ENCODE results near the gene PLEKHG4. TPM values are rescaled to one million over a fixed set of nuclear protein-coding genes. Genes with fewer than 3 reads are reported as not detected.
A peak's percentile ranks its signal among the peaks of the same experiment; 100 is the strongest.

The PLEKHG4 gene
- total RNA-seq, 1 experiment from 2014 or later, result 32.7 TPM

GRCh38 chr16:67238806-67239470, 40.4 kb upstream of the PLEKHG4 start:
- Mint-ChIP-seq H3K36me3 (ENCODE audit: insufficient read depth, unreplicated experiment) (peaks cover 32% of the 10 kb centered on the region), H3K4me1 (ENCODE audit: insufficient read depth, unreplicated experiment) (peaks cover 23% of the 10 kb centered on the region), H3K4me3 (ENCODE audit: unreplicated experiment) (no peak overlapping the region), H3K27ac (ENCODE audit: low read depth, unreplicated experiment) (no peak overlapping the region), H3K9me3 (ENCODE audit: unreplicated experiment) (no peaks in the 10 kb centered on the region), H3K27me3 (ENCODE audit: insufficient read depth, unreplicated experiment) (no peaks in the 10 kb centered on the region)
- DNase-seq (ENCODE audit: unreplicated experiment), result no peak
- ChIA-PET POLR2A (interaction anchor here (0.7 to 4.2 kb wide), 5 partner anchors 8 to 40 kb away, joined by 3 to 22 read pairs (median 5); partner anchors contain the start of genes ELMO3, FHOD1 and TMEM208), CTCF (interaction anchor here (0.6 to 1.5 kb wide), 4 partner anchors 11 to 138 kb away, joined by 3 to 6 read pairs (median 3); no protein-coding TSS in a partner anchor)
- BruUV-seq (replicated peaks), result no TSS peak
- intact Hi-C loops (cut with micrococcal nuclease), result no loop called here
- TF ChIP-seq CTCF (IDR thresholded peaks at IDR 0.05; ENCODE audit: unreplicated experiment), result no peak

GRCh38 chr16:67240506-67240905, 38.8 kb upstream of the PLEKHG4 start:
- intact Hi-C loops (cut with micrococcal nuclease), result no loop called here
- CTCF ChIA-PET, result interaction anchor here (1.0 kb wide), 1 partner anchor 65 kb away, joined by 4 read pairs; no protein-coding TSS in a partner anchor
- no peaks in the 10 kb centered on the region for H3K9me3 Mint-ChIP-seq (ENCODE audit: unreplicated experiment)
- DNase-seq (ENCODE audit: unreplicated experiment), result peak; percentile 26
- POLR2A ChIA-PET, result interaction anchor here (1.1 to 1.3 kb wide), 2 partner anchors 8 to 32 kb away, joined by 5 to 6 read pairs; no protein-coding TSS in a partner anchor
- H3K27ac Mint-ChIP-seq (ENCODE audit: low read depth, unreplicated experiment), result peak overlapping the region; percentile 84
- TF ChIP-seq CTCF (IDR thresholded peaks at IDR 0.05; ENCODE audit: unreplicated experiment), result no peak
- no peak overlapping the region for H3K4me3 Mint-ChIP-seq (ENCODE audit: unreplicated experiment)
- H3K27me3 Mint-ChIP-seq (ENCODE audit: insufficient read depth, unreplicated experiment), result no peaks in the 10 kb centered on the region
- no TSS peak for BruUV-seq (replicated peaks)
- peaks cover 38% of the 10 kb centered on the region for H3K4me1 Mint-ChIP-seq (ENCODE audit: insufficient read depth, unreplicated experiment)
- H3K36me3 Mint-ChIP-seq (ENCODE audit: insufficient read depth, unreplicated experiment), result peaks cover 17% of the 10 kb centered on the region

GRCh38 chr16:67241008-67241900, 38.1 kb upstream of the PLEKHG4 start:
- Mint-ChIP-seq H3K36me3 (ENCODE audit: insufficient read depth, unreplicated experiment) (peaks cover 10% of the 10 kb centered on the region), H3K27ac (ENCODE audit: low read depth, unreplicated experiment) (peak overlapping the region; percentile 84), H3K9me3 (ENCODE audit: unreplicated experiment) (no peaks in the 10 kb centered on the region), H3K27me3 (ENCODE audit: insufficient read depth, unreplicated experiment) (no peaks in the 10 kb centered on the region), H3K4me1 (ENCODE audit: insufficient read depth, unreplicated experiment) (peaks cover 34% of the 10 kb centered on the region), H3K4me3 (ENCODE audit: unreplicated experiment) (no peak overlapping the region)
- BruUV-seq (replicated peaks), result no TSS peak
- no peak for TF ChIP-seq CTCF (IDR thresholded peaks at IDR 0.05; ENCODE audit: unreplicated experiment)
- intact Hi-C loops (cut with micrococcal nuclease), result no loop called here
- POLR2A ChIA-PET, result interaction anchor here (0.7 to 1.3 kb wide), 3 partner anchors 9 to 14 kb away, joined by 4 to 5 read pairs (median 5); partner anchors contain the start of gene TMEM208
- CTCF ChIA-PET, result interaction anchor here (0.6 to 1.2 kb wide), 6 partner anchors 13 to 242 kb away, joined by 3 to 4 read pairs (median 4); no protein-coding TSS in a partner anchor
- DNase-seq (ENCODE audit: unreplicated experiment), result peak; percentile 79

Data from MCF 10A (cell line).